22Rv1 (cell line): ENCODE data around the gene HARBI1.
"Not testable (repeated sequence)": the region's sequence is repeated elsewhere in the genome, so short reads cannot be mapped to it uniquely, and the experiment has no call there.

Source experiments
- H3K27ac ChIP-seq: fragments of 450-650 bp; 2 replicates; pipeline ENCODE4 v1.5.1; 2017
- CTCF ChIP-seq: fragments of 450-650 bp; IDR thresholded peaks from 2 replicates; pipeline ENCODE4 v1.5.1; 2017; ENCODE audit warnings: mild to moderate bottlenecking
- ZFX ChIP-seq: fragments of 450-650 bp; IDR thresholded peaks from 2 replicates; pipeline ENCODE4 v1.6.1; 2017; ENCODE audit warnings: antibody characterized with exemption, borderline replicate concordance

The HARBI1 gene

DNA sequence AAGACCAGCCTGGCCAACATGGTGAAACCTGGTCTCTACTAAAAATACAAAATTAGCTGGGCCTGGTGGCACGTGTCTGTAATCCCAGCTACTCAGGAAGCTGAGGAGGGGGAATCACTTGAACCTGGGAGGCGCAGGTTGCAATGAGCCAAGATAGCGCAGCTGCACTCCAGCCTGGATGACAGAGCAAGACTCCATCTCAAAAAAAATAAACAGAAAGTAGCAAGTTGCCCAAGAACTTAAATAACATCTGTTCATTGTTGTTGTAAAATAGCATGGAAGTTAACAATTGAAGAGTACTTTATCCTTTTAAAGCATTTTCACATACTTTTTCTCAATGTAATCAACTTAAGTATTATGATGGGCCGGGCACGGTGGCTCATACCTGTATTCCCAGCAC is 28.9 kb downstream of the HARBI1 start:
- no peak overlapping the region for H3K27ac ChIP-seq
- TF ChIP-seq CTCF: no peak
- no peak for TF ChIP-seq ZFX

DNA sequence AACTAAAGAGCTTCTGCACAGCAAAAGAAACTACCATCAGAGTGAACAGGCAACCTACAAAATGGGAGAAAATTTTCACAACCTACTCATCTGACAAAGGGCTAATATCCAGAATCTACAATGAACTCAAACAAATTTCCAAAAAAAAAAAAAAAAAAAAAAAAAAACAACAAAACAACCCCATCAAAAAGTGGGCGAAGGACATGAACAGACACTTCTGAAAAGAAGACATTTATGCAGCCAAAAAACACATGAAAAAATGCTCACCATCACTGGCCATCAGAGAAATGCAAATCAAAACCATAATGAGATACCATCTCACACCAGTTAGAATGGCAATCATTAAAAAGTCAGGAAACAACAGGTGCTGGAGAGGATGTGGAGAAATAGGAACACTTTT is 33.5 kb downstream of the HARBI1 start:
- not testable (repeated sequence) for H3K27ac ChIP-seq

DNA sequence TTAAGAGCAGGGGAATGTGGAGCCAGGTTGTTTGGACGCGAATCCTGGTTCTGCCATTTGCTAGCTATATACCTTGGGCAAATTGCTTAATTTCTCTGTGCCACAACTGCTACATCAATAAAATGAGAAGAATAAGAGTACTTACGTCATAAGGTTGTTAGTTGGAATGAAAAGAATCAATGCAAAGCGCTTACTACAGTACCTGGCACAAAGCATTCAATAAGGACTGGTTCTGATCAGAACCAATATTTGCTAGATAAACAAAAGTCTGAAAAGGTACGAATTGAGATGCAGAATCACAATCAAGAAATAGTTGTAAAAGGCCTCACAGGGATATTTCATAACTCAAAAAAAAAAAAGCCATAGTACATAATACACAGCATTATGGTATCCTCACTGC is 34.4 kb downstream of the HARBI1 start:
- no peak for TF ChIP-seq CTCF
- TF ChIP-seq ZFX: no peak

GRCh38 chr11:46577058-46577457 is 40.0 kb downstream of the HARBI1 start:
- H3K27ac ChIP-seq: no peak overlapping the region

More for the DNA sequence above, 34.4 kb downstream of the HARBI1 start:
- no peak overlapping the region for H3K27ac ChIP-seq

DNA sequence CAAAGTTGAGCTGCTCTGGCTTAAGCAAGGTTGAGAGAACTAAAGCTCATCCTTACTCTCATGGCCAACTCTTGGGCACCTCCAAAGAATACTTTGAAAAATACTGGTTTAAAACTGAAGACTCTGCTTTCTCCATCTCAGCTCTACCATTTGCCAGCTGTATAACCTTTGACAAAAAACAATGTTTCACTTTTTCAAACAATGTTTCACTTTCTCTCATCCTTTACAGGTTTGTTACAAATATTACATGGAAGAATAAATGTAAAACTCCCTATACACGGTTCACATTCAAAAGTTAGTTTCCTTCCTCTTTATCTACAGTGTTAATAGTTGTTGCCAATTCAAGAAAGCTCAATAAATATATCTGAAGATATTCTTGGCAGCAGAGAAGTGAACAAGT is 42.4 kb downstream of the HARBI1 start:
- TF ChIP-seq CTCF: no peak
- TF ChIP-seq ZFX: no peak
- no peak overlapping the region for H3K27ac ChIP-seq

More at GRCh38 chr11:46577058-46577457, 40.0 kb downstream of the HARBI1 start:
- no peak for TF ChIP-seq ZFX
- no peak for TF ChIP-seq CTCF

GRCh38 chr11:46570790-46571398 is 46.1 kb downstream of the HARBI1 start:
- TF ChIP-seq CTCF (no peak), ZFX (no peak)
- no peak overlapping the region for H3K27ac ChIP-seq

GRCh38 chr11:46565232-46565840 is 51.7 kb downstream of the HARBI1 start:
- TF ChIP-seq ZFX (no peak), CTCF (no peak)
- no peak overlapping the region for H3K27ac ChIP-seq

DNA sequence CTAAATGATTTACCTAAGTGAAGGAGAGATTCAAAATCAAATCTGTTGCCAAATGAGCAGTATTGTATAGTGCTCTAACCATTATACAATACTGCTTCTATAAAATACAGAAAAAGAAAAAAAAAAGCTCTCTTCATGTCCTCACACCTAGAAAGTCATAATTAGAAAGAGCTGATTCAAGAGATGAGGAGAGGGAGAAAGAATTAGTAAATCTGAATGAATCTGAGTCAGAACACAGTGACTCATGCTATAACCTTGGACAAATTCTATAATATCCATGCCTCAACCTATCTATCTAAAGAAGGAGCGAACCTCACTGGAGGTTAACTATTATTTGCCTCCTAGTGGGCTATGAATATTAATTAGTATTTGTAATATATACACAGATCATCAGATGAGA is 52.6 kb downstream of the HARBI1 start:
- TF ChIP-seq ZFX (no peak), CTCF (no peak)
- no peak overlapping the region for H3K27ac ChIP-seq
